ENCODE results near the gene CDC5L.

The CDC5L gene

GRCh38 chr6:44470115-44470464, 82.6 kb downstream of the CDC5L start:
- peaks cover under 1% of the 10 kb centered on the region for H3K4me1 Mint-ChIP-seq
- H3K9me3 Mint-ChIP-seq = no peaks in the 10 kb centered on the region
- no peak overlapping the region for H3K4me3 Mint-ChIP-seq
- peaks cover 6% of the 10 kb centered on the region for H3K27me3 Mint-ChIP-seq
- ATAC-seq (no peak), DNase-seq (no peak)
- H3K27ac Mint-ChIP-seq = no peak overlapping the region

DNA sequence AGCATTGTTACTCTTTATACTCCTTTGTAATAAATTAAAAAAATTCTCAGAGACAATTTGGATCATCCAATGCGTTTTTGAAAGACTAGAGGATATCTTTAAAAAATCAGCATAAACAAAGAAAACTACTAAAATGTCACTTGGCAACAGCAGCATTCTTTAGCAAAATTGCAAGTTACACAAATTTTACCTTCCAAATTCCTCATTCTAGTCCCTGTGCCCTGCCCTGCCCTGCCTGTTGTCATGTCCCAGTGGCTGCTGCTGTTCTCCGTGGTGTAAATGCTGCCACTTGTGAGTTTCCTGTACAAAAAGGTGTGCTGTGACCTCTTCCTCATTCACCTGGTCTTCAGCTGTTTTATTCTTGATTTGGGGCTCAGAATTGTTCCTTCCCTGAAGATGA, 83.2 kb downstream of the CDC5L start:
- ATAC-seq = no peak
- H3K9me3 Mint-ChIP-seq = no peaks in the 10 kb centered on the region
- H3K4me1 Mint-ChIP-seq = peaks cover 8% of the 10 kb centered on the region
- H3K27me3 Mint-ChIP-seq = peaks cover 6% of the 10 kb centered on the region
- no peak overlapping the region for H3K4me3 Mint-ChIP-seq
- no peak for DNase-seq
- no peak overlapping the region for H3K27ac Mint-ChIP-seq

DNA sequence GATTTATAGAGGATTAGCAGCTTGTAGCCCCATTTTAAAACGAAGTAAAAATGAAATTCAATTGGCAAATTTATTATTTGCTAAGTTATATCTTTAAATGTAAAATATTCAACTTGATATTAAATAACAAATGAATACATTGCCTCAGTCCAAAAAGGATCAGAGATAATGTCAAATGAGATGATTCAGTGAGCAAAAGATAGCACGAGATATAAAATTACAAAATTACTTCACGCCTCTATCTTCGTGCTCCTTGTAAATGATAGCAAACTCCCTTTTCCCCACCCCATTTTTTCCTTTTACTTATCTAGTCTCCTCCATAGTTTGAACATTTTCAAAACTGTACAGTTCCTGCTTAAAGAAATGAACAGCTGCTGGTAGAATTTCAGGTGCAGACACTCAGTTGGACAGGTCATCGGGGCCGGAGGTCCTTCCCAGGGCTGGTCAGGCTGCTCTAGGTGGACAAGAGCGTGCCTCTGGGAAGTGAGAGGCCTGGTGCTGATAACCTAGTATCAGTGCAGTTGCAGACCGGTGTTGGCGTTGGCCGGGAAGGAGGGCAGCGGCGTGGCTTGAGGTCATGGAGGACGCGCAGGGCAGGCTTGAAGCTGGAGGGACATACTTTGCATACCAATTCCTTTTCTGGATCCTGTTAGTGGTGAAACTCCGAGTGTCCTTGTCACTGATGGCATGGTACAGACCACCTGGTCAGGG, 83.9 kb downstream of the CDC5L start:
- Mint-ChIP-seq H3K4me3 (no peak overlapping the region), H3K4me1 (peaks cover 10% of the 10 kb centered on the region), H3K9me3 (no peaks in the 10 kb centered on the region), H3K27me3 (peaks cover 6% of the 10 kb centered on the region), H3K27ac (no peak overlapping the region)
- ATAC-seq (no peak), DNase-seq (no peak)

GRCh38 chr6:44472250-44472945, 84.9 kb downstream of the CDC5L start:
- peaks cover 10% of the 10 kb centered on the region for H3K4me1 Mint-ChIP-seq
- ATAC-seq = no peak
- H3K27ac Mint-ChIP-seq = no peak overlapping the region
- peaks cover 6% of the 10 kb centered on the region for H3K27me3 Mint-ChIP-seq
- no peak overlapping the region for H3K4me3 Mint-ChIP-seq
- no peaks in the 10 kb centered on the region for H3K9me3 Mint-ChIP-seq
- no peak for DNase-seq

DNA sequence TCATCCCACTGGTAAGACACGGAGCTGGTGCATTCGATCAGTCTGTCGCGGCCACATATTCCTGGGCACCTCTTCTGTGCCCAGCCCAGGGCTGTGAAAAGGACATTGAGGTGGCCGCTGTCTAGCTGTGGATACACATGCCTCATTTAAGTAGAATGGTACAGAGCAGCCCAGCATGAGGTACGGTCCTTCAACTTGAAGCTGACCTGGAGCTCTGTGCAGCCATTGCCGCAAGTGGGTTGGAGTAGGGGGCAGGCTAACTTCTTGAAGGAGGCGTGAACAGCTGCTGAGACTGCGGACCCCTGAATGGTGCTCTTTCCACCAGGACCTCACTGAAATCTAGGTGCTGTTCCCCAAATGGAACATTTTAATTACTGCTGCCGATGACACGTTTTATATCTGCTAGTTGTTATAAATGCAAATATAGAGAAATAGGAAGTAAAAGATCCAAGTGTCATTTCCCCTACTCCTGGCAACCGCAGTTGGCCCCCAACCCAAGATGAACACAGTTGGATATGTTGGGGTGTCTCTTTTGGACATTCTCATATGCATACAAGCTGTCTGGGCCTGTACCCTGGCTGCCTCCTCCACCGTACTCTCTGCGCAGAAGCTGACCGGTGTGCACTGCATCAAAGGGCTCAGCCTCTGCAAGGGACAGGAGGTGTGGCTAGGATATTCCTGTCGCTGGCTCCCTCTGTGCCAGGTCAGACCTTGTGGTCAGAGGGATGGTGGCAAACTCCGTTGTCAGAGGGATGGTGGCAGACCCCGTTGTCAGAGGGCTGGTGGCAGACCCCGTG, 86.1 kb downstream of the CDC5L start:
- H3K9me3 Mint-ChIP-seq = no peaks in the 10 kb centered on the region
- ATAC-seq (no peak), DNase-seq (no peak)
- peak overlapping the region in 1 of 2 donors; percentile 63 for H3K27ac Mint-ChIP-seq
- no peak overlapping the region for H3K4me3 Mint-ChIP-seq
- H3K27me3 Mint-ChIP-seq = no peaks in the 10 kb centered on the region
- peaks cover 10% of the 10 kb centered on the region for H3K4me1 Mint-ChIP-seq

- H3K4me3 Mint-ChIP-seq = no peak overlapping the region
- H3K4me1 Mint-ChIP-seq = peaks cover 10% of the 10 kb centered on the region
- DNase-seq (no peak), ATAC-seq (no peak)
- no peaks in the 10 kb centered on the region for H3K9me3 Mint-ChIP-seq
- H3K27me3 Mint-ChIP-seq = no peaks in the 10 kb centered on the region
- H3K27ac Mint-ChIP-seq = no peak overlapping the region
These were observed 86.7 kb downstream of the CDC5L start for GRCh38 chr6:44474190-44474631.

- ATAC-seq = no peak
These were observed 87.1 kb downstream of the CDC5L start for GRCh38 chr6:44474643-44475042.

GRCh38 chr6:44475417-44475778, 87.9 kb downstream of the CDC5L start:
- H3K27me3 Mint-ChIP-seq = no peaks in the 10 kb centered on the region
- ATAC-seq (peak; percentile 41), DNase-seq (no peak)
- H3K4me3 Mint-ChIP-seq = peak overlapping the region in 1 of 2 donors; percentile 10
- no peak overlapping the region for H3K27ac Mint-ChIP-seq
- H3K9me3 Mint-ChIP-seq = no peaks in the 10 kb centered on the region
- H3K4me1 Mint-ChIP-seq = peaks cover 10% of the 10 kb centered on the region

More at GRCh38 chr6:44474643-44475042, 87.1 kb downstream of the CDC5L start:
- no peaks in the 10 kb centered on the region for H3K27me3 Mint-ChIP-seq
- no peak for DNase-seq
- no peak overlapping the region for H3K27ac Mint-ChIP-seq
- H3K9me3 Mint-ChIP-seq = no peaks in the 10 kb centered on the region
- H3K4me1 Mint-ChIP-seq = peaks cover 10% of the 10 kb centered on the region
- H3K4me3 Mint-ChIP-seq = no peak overlapping the region

DNA sequence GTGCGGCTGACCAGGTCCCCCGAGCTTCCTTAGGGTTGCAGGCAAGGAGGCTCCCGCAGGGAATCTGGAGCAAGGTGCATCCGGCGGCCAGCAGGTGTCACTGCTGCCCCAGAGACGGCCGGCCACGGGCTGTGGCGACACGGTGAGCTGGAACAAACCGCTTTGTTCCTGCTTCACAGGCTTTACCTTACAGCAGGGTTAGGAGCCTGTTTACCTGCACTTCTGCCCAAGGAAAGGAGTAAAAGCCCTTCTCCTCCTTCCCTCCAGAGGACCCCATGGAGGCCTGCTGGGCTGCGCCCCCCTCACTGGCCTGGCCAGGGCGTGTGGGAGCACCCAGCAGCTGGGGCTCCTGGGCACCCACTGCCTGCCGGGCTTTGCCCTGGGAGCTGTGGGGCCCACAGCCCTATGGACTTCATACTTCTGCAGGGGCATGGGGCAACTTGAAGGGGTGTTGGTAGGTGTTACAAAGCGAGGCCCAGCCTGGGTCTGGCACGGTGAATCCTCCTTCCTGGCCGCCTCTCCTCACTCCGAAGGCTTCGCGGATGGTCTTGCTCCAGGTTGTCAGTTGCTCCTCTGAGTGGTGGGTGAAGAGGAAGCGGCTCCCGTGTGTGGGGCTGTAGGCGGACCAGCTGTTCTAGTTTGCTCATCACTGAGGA, 88.4 kb downstream of the CDC5L start:
- H3K9me3 Mint-ChIP-seq = no peaks in the 10 kb centered on the region
- H3K27me3 Mint-ChIP-seq = no peaks in the 10 kb centered on the region
- H3K4me3 Mint-ChIP-seq = peak overlapping the region in 1 of 2 donors; percentile 10
- no peak overlapping the region for H3K27ac Mint-ChIP-seq
- ATAC-seq (peak; percentile 85), DNase-seq (peak; percentile 72 to 73)
- peaks cover 10% of the 10 kb centered on the region for H3K4me1 Mint-ChIP-seq

- Mint-ChIP-seq H3K9me3 (no peaks in the 10 kb centered on the region), H3K27ac (peak overlapping the region in 1 of 2 donors; percentile 30), H3K27me3 (no peaks in the 10 kb centered on the region), H3K4me3 (no peak overlapping the region), H3K4me1 (peaks cover 10% of the 10 kb centered on the region)
- DNase-seq = no peak
- no peak for ATAC-seq
These were observed 89.3 kb downstream of the CDC5L start for GRCh38 chr6:44476849-44477248.

DNA sequence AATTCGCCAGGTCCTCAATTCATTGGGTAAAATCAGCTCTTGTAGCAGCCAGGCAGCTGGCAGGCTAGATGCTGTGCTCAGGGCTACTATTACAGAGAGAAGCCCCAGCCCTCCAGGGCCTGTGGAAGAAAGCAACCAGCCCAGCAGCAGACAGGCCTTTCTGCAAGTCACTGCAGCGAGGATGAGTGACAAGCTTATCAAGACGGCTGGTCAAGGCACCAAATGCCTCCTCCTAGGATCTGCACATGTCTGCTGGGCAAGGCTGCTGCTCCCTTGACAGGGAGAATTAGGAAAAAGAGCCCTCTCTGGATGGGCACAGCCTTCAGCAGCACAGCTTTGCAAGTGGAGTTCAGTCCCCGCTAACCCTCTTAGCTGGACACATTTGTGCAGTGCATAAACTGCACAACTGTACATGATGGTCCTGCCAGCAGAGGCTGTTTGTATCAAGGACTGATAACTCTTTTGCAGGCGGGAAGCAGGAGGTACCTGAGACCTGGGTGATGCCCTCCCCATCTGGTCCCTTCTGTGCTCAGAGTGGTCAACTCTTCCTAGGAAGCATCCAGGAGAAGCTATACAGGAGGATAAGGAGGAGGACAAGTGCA, 89.9 kb downstream of the CDC5L start:
- H3K27ac Mint-ChIP-seq = no peak overlapping the region
- no peak overlapping the region for H3K4me3 Mint-ChIP-seq
- ATAC-seq (no peak), DNase-seq (no peak)
- H3K9me3 Mint-ChIP-seq = no peaks in the 10 kb centered on the region
- H3K4me1 Mint-ChIP-seq = peaks cover 10% of the 10 kb centered on the region
- H3K27me3 Mint-ChIP-seq = no peaks in the 10 kb centered on the region

DNA sequence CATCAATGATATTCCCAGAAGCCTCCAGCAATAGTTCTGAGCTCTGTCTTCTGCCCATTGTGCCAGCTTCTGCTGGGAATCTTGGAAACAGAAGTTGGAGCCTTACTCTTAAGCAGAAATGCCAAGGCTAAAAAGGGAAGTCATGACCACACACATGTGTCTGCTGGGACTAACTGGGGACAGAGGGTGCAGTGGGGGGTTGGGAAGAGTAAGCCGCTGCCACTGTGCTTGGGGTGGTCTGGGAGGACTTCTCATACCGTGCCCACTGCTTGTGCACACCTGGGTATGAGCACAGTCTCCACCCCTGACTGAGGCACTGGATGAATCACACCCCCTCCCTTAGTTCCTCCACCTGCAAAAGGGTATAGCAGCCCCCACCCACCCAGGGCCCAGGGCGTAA, 90.7 kb downstream of the CDC5L start:
- ATAC-seq = no peak
- no peaks in the 10 kb centered on the region for H3K27me3 Mint-ChIP-seq
- H3K9me3 Mint-ChIP-seq = no peaks in the 10 kb centered on the region
- H3K4me3 Mint-ChIP-seq = no peak overlapping the region
- H3K4me1 Mint-ChIP-seq = peaks cover 10% of the 10 kb centered on the region
- H3K27ac Mint-ChIP-seq = no peak overlapping the region
- DNase-seq = no peak

- Mint-ChIP-seq H3K4me1 (peaks cover 10% of the 10 kb centered on the region), H3K9me3 (no peaks in the 10 kb centered on the region), H3K27me3 (no peaks in the 10 kb centered on the region), H3K27ac (no peak overlapping the region), H3K4me3 (no peak overlapping the region)
- DNase-seq = no peak
- no peak for ATAC-seq
These were observed 91.2 kb downstream of the CDC5L start for GRCh38 chr6:44478591-44479254.

GRCh38 chr6:44480097-44480541, 92.6 kb downstream of the CDC5L start:
- Mint-ChIP-seq H3K4me3 (no peak overlapping the region), H3K27me3 (no peaks in the 10 kb centered on the region), H3K4me1 (peaks cover 9% of the 10 kb centered on the region), H3K9me3 (no peaks in the 10 kb centered on the region), H3K27ac (peak overlapping the region in 1 of 2 donors; percentile 34)
- ATAC-seq = no peak
- DNase-seq = no peak

GRCh38 chr6:44481056-44481455, 93.5 kb downstream of the CDC5L start:
- no peak overlapping the region for H3K4me3 Mint-ChIP-seq
- H3K9me3 Mint-ChIP-seq = no peaks in the 10 kb centered on the region
- H3K27me3 Mint-ChIP-seq = no peaks in the 10 kb centered on the region
- no peak for ATAC-seq
- H3K4me1 Mint-ChIP-seq = no peaks in the 10 kb centered on the region
- DNase-seq = no peak
- H3K27ac Mint-ChIP-seq = peak overlapping the region in 1 of 2 donors; percentile 13

Data from stimulated activated naive CD8-positive, alpha-beta T cell treated with anti-CD3 and anti-CD28 coated beads, Interleukin-15, amount 100 ng/mL, for 72 hours (primary cell).